Measurements from ENCODE around the gene IMPDH2. TPM values are rescaled to one million over a fixed set of nuclear protein-coding genes. Genes with fewer than 3 reads are reported as not detected.

The IMPDH2 gene
- total and polyA plus RNA-seq, 10 of the 15 experiments (the other 5 are each of a cell fraction or from before 2014, with no cell fraction given), result 190 to 424 (median 345) TPM

DNA sequence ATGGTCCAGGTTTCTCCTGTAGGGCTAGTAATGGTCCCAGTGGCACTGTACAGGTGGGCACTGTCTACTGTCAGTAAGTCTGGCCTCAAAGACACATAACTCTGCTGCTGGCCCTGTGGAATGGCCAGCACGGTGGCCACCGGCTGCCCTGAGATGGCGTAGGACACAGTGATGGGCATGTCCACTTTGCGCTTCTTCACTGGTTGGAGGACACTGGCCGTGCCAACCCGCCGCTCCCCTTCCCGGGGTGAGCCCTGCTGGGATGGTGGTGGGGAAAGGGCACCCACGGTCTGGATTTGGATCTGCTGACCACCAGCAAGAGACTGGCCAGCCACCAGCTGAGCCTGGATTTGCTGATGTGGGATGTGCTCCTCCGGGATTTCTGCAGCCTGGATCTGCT lies 28.1 kb upstream of the IMPDH2 start:
- in situ Hi-C loops (cut with MboI) (no loop called here), intact Hi-C loops (cut with micrococcal nuclease; ENCODE audit: unreplicated experiment) (no loop called here)
- Histone ChIP-seq H3K79me2 (ENCODE audit: control insufficient read depth, insufficient read depth, low read length) (no peaks in the 10 kb centered on the region), H3K4me2 (ENCODE audit: control insufficient read depth, insufficient read depth) (no peak overlapping the region), H3K36me3 (ENCODE audit: control insufficient read depth in 2 of 2, insufficient read depth in 2 of 2, low read length in 1 of 2) (peaks cover 14 to 26% of the 10 kb centered on the region in 2 experiments), H3K27ac (ENCODE audit: control insufficient read depth, insufficient read depth) (no peak overlapping the region), H3K4me3 (no peak overlapping the region), H3K9me3 (replicated peaks; ENCODE audit: control insufficient read depth, insufficient read depth, low read length) (no peaks in the 10 kb centered on the region), H2AFZ (ENCODE audit: control insufficient read depth, low read depth, low read length) (no peak overlapping the region), H4K20me1 (ENCODE audit: control insufficient read depth, insufficient read depth) (no peaks in the 10 kb centered on the region), H3K9ac (ENCODE audit: control insufficient read depth, insufficient read depth, low read length) (no peak overlapping the region), H3K4me1 (ENCODE audit: control insufficient read depth, insufficient read depth, low read length) (no peaks in the 10 kb centered on the region), H3K27me3 (replicated peaks in 1 of 2; ENCODE audit: control insufficient read depth in 2 of 2, insufficient read depth in 2 of 2, low read length in 1 of 2) (no peaks in the 10 kb centered on the region)
- ATAC-seq (no peak), FAIRE-seq (no peak), DNase-seq (ENCODE audit: low read depth, low spot score) (no peak)
- SMC1A ChIA-PET (ENCODE audit: uncharacterized antibody, unreplicated experiment), result no interaction called here
- CTCF ChIA-PET, result no interaction called here
- WGBS (ENCODE audit: insufficient coverage, insufficient replicate concordance, low lambda C conversion rate, missing lambda C conversion rate), result 97% methylated on average over 10 of the region's 10 CpGs
- peak; percentile 52 for TF ChIP-seq POLR2A (IDR thresholded peaks at IDR 0.05; ENCODE audit: low read depth, low read length)
- TF ChIP-seq TARDBP (IDR thresholded peaks at IDR 0.05; ENCODE audit: borderline replicate concordance), result no peak
- POLR2A ChIA-PET, result no interaction called here
- RAD21 ChIA-PET (ENCODE audit: unreplicated experiment), result no interaction called here
- TSS peak; percentile 42 for BruUV-seq (replicated peaks)

DNA sequence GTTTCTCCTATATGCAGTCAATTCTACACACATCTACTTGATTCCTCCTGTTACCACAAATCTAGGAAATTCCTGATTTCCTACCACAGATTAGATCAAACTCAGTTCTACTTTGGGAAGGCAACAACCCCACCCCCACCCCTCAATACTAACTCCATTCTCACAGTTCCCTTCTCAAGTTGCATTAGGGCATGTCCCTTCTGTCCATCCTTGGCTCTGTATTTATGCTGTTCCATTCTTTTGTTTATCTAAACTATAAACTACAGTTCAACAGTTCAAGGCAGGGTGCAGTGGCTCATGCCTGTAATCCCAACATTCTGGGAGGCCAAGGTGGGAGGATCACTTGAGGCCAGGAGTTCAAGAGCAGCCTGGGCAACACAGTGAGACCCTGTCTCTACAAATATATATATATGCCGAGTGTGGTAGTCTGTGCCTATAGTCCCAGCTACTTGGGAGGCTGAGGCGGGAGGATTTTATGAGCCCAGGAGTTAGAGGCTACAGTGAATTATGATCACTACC lies 25.2 kb upstream of the IMPDH2 start:
- 98% methylated on average over 2 of the region's 2 CpGs for WGBS (ENCODE audit: insufficient coverage, insufficient replicate concordance, low lambda C conversion rate, missing lambda C conversion rate)
- no TSS peak for BruUV-seq (replicated peaks)
- H3K79me2 ChIP-seq (ENCODE audit: control insufficient read depth, insufficient read depth, low read length), result no peaks in the 10 kb centered on the region
- H3K4me1 ChIP-seq (ENCODE audit: control insufficient read depth, insufficient read depth, low read length), result no peaks in the 10 kb centered on the region
- intact Hi-C loops (cut with micrococcal nuclease; ENCODE audit: unreplicated experiment), result no loop called here
- peaks cover 15 to 24% of the 10 kb centered on the region in 2 experiments for H3K36me3 ChIP-seq (ENCODE audit: control insufficient read depth in 2 of 2, insufficient read depth in 2 of 2, low read length in 1 of 2)
- ChIA-PET CTCF (interaction anchor here (1.0 kb wide), 1 partner anchor 67 kb away, joined by 3 read pairs; no protein-coding TSS in a partner anchor), POLR2A (no interaction called here), RAD21 (ENCODE audit: unreplicated experiment) (no interaction called here), SMC1A (ENCODE audit: uncharacterized antibody, unreplicated experiment) (interaction anchor here (1.0 kb wide), 1 partner anchor 11 kb away, joined by 3 read pairs; no protein-coding TSS in a partner anchor)
- H3K27ac ChIP-seq (ENCODE audit: control insufficient read depth, insufficient read depth), result no peak overlapping the region
- no peak overlapping the region for H3K4me3 ChIP-seq
- DNase-seq (ENCODE audit: low read depth, low spot score) (no peak), FAIRE-seq (no peak), ATAC-seq (no peak)
- no peaks in the 10 kb centered on the region for H3K9me3 ChIP-seq (replicated peaks; ENCODE audit: control insufficient read depth, insufficient read depth, low read length)
- in situ Hi-C loops (cut with MboI), result no loop called here
- H3K9ac ChIP-seq (ENCODE audit: control insufficient read depth, insufficient read depth, low read length), result no peak overlapping the region
- H3K4me2 ChIP-seq (ENCODE audit: control insufficient read depth, insufficient read depth), result no peak overlapping the region
- H4K20me1 ChIP-seq (ENCODE audit: control insufficient read depth, insufficient read depth), result no peaks in the 10 kb centered on the region
- no peaks in the 10 kb centered on the region for H3K27me3 ChIP-seq (replicated peaks in 1 of 2; ENCODE audit: control insufficient read depth in 2 of 2, insufficient read depth in 2 of 2, low read length in 1 of 2)
- H2AFZ ChIP-seq (ENCODE audit: control insufficient read depth, low read depth, low read length), result no peak overlapping the region
- TF ChIP-seq, protein P1, sequence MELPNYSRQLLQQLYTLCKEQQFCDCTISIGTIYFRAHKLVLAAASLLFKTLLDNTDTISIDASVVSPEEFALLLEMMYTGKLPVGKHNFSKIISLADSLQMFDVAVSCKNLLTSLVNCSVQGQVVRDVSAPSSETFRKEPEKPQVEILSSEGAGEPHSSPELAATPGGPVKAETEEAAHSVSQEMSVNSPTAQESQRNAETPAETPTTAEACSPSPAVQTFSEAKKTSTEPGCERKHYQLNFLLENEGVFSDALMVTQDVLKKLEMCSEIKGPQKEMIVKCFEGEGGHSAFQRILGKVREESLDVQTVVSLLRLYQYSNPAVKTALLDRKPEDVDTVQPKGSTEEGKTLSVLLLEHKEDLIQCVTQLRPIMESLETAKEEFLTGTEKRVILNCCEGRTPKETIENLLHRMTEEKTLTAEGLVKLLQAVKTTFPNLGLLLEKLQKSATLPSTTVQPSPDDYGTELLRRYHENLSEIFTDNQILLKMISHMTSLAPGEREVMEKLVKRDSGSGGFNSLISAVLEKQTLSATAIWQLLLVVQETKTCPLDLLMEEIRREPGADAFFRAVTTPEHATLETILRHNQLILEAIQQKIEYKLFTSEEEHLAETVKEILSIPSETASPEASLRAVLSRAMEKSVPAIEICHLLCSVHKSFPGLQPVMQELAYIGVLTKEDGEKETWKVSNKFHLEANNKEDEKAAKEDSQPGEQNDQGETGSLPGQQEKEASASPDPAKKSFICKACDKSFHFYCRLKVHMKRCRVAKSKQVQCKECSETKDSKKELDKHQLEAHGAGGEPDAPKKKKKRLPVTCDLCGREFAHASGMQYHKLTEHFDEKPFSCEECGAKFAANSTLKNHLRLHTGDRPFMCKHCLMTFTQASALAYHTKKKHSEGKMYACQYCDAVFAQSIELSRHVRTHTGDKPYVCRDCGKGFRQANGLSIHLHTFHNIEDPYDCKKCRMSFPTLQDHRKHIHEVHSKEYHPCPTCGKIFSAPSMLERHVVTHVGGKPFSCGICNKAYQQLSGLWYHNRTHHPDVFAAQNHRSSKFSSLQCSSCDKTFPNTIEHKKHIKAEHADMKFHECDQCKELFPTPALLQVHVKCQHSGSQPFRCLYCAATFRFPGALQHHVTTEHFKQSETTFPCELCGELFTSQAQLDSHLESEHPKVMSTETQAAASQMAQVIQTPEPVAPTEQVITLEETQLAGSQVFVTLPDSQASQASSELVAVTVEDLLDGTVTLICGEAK (IDR thresholded peaks at IDR 0.05; ENCODE audit: borderline replicate concordance), result no peak
- TF ChIP-seq BMI1 (IDR thresholded peaks at IDR 0.05; ENCODE audit: borderline replicate concordance) (no peak), TARDBP (IDR thresholded peaks at IDR 0.05; ENCODE audit: borderline replicate concordance) (no peak), ZNF207 (IDR thresholded peaks at IDR 0.05; ENCODE audit: borderline replicate concordance) (no peak), SP1 (IDR thresholded peaks at IDR 0.05; ENCODE audit: low read depth, low read length) (no peak)
- TF ChIP-seq, protein P2, sequence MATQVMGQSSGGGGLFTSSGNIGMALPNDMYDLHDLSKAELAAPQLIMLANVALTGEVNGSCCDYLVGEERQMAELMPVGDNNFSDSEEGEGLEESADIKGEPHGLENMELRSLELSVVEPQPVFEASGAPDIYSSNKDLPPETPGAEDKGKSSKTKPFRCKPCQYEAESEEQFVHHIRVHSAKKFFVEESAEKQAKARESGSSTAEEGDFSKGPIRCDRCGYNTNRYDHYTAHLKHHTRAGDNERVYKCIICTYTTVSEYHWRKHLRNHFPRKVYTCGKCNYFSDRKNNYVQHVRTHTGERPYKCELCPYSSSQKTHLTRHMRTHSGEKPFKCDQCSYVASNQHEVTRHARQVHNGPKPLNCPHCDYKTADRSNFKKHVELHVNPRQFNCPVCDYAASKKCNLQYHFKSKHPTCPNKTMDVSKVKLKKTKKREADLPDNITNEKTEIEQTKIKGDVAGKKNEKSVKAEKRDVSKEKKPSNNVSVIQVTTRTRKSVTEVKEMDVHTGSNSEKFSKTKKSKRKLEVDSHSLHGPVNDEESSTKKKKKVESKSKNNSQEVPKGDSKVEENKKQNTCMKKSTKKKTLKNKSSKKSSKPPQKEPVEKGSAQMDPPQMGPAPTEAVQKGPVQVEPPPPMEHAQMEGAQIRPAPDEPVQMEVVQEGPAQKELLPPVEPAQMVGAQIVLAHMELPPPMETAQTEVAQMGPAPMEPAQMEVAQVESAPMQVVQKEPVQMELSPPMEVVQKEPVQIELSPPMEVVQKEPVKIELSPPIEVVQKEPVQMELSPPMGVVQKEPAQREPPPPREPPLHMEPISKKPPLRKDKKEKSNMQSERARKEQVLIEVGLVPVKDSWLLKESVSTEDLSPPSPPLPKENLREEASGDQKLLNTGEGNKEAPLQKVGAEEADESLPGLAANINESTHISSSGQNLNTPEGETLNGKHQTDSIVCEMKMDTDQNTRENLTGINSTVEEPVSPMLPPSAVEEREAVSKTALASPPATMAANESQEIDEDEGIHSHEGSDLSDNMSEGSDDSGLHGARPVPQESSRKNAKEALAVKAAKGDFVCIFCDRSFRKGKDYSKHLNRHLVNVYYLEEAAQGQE (IDR thresholded peaks at IDR 0.05; ENCODE audit: low read depth, low read length), result no peak
- TF ChIP-seq, protein P3, sequence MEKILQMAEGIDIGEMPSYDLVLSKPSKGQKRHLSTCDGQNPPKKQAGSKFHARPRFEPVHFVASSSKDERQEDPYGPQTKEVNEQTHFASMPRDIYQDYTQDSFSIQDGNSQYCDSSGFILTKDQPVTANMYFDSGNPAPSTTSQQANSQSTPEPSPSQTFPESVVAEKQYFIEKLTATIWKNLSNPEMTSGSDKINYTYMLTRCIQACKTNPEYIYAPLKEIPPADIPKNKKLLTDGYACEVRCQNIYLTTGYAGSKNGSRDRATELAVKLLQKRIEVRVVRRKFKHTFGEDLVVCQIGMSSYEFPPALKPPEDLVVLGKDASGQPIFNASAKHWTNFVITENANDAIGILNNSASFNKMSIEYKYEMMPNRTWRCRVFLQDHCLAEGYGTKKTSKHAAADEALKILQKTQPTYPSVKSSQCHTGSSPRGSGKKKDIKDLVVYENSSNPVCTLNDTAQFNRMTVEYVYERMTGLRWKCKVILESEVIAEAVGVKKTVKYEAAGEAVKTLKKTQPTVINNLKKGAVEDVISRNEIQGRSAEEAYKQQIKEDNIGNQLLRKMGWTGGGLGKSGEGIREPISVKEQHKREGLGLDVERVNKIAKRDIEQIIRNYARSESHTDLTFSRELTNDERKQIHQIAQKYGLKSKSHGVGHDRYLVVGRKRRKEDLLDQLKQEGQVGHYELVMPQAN (conservative IDR thresholded peaks at IDR 0.05), result no peak

All from GM12878 (cell line).